GM21515 (cell line): ENCODE measurements around the gene YPEL3.
A peak's percentile ranks its signal among the peaks of the same experiment; 100 is the strongest.

Source experiments
- ATAC-seq: cut with Tn5 transposase; IDR thresholded peaks from one replicate; pipeline ENCODE4 v1.9.1; 2021; ENCODE audit not compliant: unreplicated experiment

YPEL3 gene

GRCh38 chr16:30091474-30092372, 4.3 kb downstream of the YPEL3 start, which contains the start of gene TBX6:
Gene TBX6, minus strand, starts transcription at chr16:30091924. Its CDS starts 731 bp downstream, at chr16:30091193.
- peak; percentile 61 for ATAC-seq

GRCh38 chr16:30090610-30091331, 5.2 kb downstream of the YPEL3 start:
- no peak for ATAC-seq

- ATAC-seq: no peak
Observed at GRCh38 chr16:30088832-30089624, 7.0 kb downstream of the YPEL3 start.

- no peak for ATAC-seq
Observed at GRCh38 chr16:30088237-30088831, 7.7 kb downstream of the YPEL3 start.

GRCh38 chr16:30087181-30087898, 8.7 kb downstream of the YPEL3 start:
- ATAC-seq: no peak

GRCh38 chr16:30086291-30087140, 9.5 kb downstream of the YPEL3 start:
- no peak for ATAC-seq

- no peak for ATAC-seq
Observed at GRCh38 chr16:30085820-30086219, 10.2 kb downstream of the YPEL3 start.

GRCh38 chr16:30085247-30085646, 10.8 kb downstream of the YPEL3 start:
- no peak for ATAC-seq

GRCh38 chr16:30084816-30085159, 11.2 kb downstream of the YPEL3 start:
- no peak for ATAC-seq

GRCh38 chr16:30084096-30084815, 11.8 kb downstream of the YPEL3 start:
- ATAC-seq: no peak

GRCh38 chr16:30083216-30084055, 12.6 kb downstream of the YPEL3 start:
- no peak for ATAC-seq

- ATAC-seq: no peak
Observed at GRCh38 chr16:30082545-30083090, 13.4 kb downstream of the YPEL3 start.

GRCh38 chr16:30079480-30079879, 16.5 kb downstream of the YPEL3 start:
- ATAC-seq: no peak

GRCh38 chr16:30078744-30079143, 17.3 kb downstream of the YPEL3 start:
- no peak for ATAC-seq

- no peak for ATAC-seq
Observed at GRCh38 chr16:30077656-30078055, 18.4 kb downstream of the YPEL3 start.

GRCh38 chr16:30076276-30076791, 19.7 kb downstream of the YPEL3 start:
- peak; percentile 14 for ATAC-seq
